Measurements from ENCODE around the gene HTT-AS. TPM values are rescaled to one million over a fixed set of nuclear protein-coding genes. Genes with fewer than 3 reads are reported as not detected.
"Not testable (repeated sequence)": the region's sequence is repeated elsewhere in the genome, so short reads cannot be mapped to it uniquely, and the experiment has no call there.

HTT-AS gene
- total RNA-seq, 1 donor from 2014 or later: not detected

- not testable (repeated sequence) for DNase-seq (ENCODE audit: low spot score)
Measured at GRCh38 chr4:3051141-3051897, 23.0 kb downstream of the HTT-AS start.

- DNase-seq (ENCODE audit: low spot score): peak; percentile 34
Measured at GRCh38 chr4:3047464-3048286, 26.7 kb downstream of the HTT-AS start.

GRCh38 chr4:3046623-3047022, 27.7 kb downstream of the HTT-AS start:
- DNase-seq (ENCODE audit: low spot score): no peak

- no peak for DNase-seq (ENCODE audit: low spot score)
Measured at GRCh38 chr4:3046162-3046561, 28.2 kb downstream of the HTT-AS start.

GRCh38 chr4:3044870-3045819, 29.2 kb downstream of the HTT-AS start:
- DNase-seq (ENCODE audit: low spot score): no peak

- DNase-seq (ENCODE audit: low spot score): no peak
Measured at GRCh38 chr4:3043282-3044020, 30.9 kb downstream of the HTT-AS start.

GRCh38 chr4:3042226-3042625, 32.1 kb downstream of the HTT-AS start:
- no peak for DNase-seq (ENCODE audit: low spot score)

- peak; percentile 27 for DNase-seq (ENCODE audit: low spot score)
Measured at GRCh38 chr4:3041192-3042142, 32.9 kb downstream of the HTT-AS start.

GRCh38 chr4:3040452-3041191, 33.7 kb downstream of the HTT-AS start:
- no peak for DNase-seq (ENCODE audit: low spot score)

- no peak for DNase-seq (ENCODE audit: low spot score)
Measured at GRCh38 chr4:3039706-3040366, 34.5 kb downstream of the HTT-AS start.

- DNase-seq (ENCODE audit: low spot score): no peak
Measured at GRCh38 chr4:3037957-3038461, 36.3 kb downstream of the HTT-AS start.

GRCh38 chr4:3036131-3036952, 38.0 kb downstream of the HTT-AS start:
- DNase-seq (ENCODE audit: low spot score): no peak

- DNase-seq (ENCODE audit: low spot score): no peak
Measured at GRCh38 chr4:3035674-3036073, 38.7 kb downstream of the HTT-AS start.

GRCh38 chr4:3035249-3035648, 39.1 kb downstream of the HTT-AS start:
- no peak for DNase-seq (ENCODE audit: low spot score)

- no peak for DNase-seq (ENCODE audit: low spot score)
Measured at GRCh38 chr4:3034231-3034630, 40.1 kb downstream of the HTT-AS start.

GRCh38 chr4:3031357-3032082, 42.8 kb downstream of the HTT-AS start:
- no peak for DNase-seq (ENCODE audit: low spot score)

Measured in umbilical cord (tissue), 2 donors.